ENCODE results near the gene C1QTNF6. TPM values are rescaled to one million over a fixed set of nuclear protein-coding genes. Genes with fewer than 3 reads are reported as not detected.

The C1QTNF6 gene
- total and polyA plus RNA-seq, 2 of the 4 experiments (the other 2 are of a cell fraction) = 1.1 to 10.9 TPM

DNA sequence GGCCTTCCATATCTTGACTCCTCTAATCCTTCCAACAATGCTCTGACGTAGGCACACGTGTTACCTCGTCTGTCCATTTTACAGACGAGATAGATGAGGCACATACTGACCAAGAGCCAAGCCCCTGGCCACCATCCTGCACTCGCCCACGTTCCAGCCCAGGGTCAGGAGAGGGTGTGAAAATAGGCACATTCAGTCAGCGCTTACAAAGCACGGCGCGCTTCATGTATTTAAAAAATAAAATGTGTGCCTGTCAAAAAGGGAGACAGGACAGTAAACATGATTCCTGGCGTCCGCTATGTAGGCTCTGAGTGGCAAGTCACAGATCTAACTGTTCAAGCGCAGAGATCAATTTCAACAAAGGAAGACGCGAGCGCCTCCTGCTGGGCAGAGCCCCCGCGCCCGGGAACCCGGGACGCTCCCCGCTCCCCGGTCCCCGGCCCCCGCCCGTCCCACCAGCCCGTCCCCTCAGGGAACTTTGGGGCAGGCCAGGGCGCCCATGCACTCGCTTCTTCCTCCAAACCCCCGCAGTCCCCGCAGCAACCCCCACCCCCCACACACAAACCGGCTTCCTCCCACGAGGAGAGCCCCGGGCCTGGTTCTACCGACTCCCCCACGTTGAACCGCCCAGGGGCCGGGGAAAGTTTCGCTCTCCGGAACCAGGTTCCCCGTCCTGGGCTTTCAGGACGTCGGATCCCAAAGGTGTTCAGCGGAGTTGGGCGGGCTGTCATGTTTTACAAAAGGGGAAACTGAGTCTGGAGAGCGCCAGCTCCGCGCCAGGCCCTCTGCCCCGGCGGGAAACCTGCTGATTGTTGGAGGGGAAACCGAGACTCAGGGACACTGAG is 10.4 kb upstream of the C1QTNF6 start (continued):
- peak; percentile 82 for TF ChIP-seq CTCF (conservative IDR thresholded peaks at IDR 0.05; ENCODE audit: low read depth, low read length)
- no peak for TF ChIP-seq MAFK (IDR thresholded peaks at IDR 0.05; ENCODE audit: low read depth, low read length)
- peak; percentile 79 for TF ChIP-seq MAZ (IDR thresholded peaks at IDR 0.05; ENCODE audit: borderline replicate concordance, low read depth, low read length)
- no peak for TF ChIP-seq MXI1 (IDR thresholded peaks at IDR 0.05; ENCODE audit: borderline replicate concordance, low read depth, low read length)
- TF ChIP-seq USF2 (IDR thresholded peaks at IDR 0.05; ENCODE audit: low read depth, low read length) = no peak
